ENCODE measurements around the gene PPP3CA. TPM values are rescaled to one million over a fixed set of nuclear protein-coding genes. Genes with fewer than 3 reads are reported as not detected.

The PPP3CA gene
- total RNA-seq, 1 experiment from 2014 or later: 33.8 TPM

DNA sequence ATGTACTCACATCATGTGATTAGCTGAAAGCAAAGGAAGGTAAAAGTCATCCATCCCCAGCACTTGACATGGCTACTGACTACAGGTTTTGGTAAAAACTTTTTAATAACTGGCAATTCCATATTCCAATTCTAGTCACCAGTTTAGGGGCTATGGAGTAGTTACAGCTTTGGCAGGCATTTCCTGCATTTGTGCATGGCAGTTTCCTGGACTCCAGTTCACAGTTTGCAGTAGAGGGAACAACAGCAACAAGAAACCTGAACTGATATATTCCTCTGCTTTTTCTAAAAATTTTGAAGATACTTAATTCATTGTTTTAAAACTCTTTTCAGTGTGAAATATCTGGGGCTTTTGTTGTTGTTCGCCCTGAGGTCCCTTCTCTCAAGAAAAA, 184.3 kb downstream of the PPP3CA start:
- H3K4me1 Mint-ChIP-seq (ENCODE audit: low read depth, unreplicated experiment): no peaks in the 10 kb centered on the region
- H3K4me3 Mint-ChIP-seq (ENCODE audit: unreplicated experiment): no peak overlapping the region
- H3K27ac Mint-ChIP-seq (ENCODE audit: unreplicated experiment): no peak overlapping the region
- ChIA-PET CTCF (no interaction called here), POLR2A (no interaction called here)
- H3K9me3 Mint-ChIP-seq (ENCODE audit: unreplicated experiment): no peaks in the 10 kb centered on the region
- no peak for DNase-seq
- intact Hi-C loops (cut with micrococcal nuclease; ENCODE audit: unreplicated experiment): loop anchor here (10.0 kb wide), 1 partner anchor 272 kb away; no protein-coding TSS in a partner anchor
- H3K27me3 Mint-ChIP-seq (ENCODE audit: insufficient read depth, unreplicated experiment): no peaks in the 10 kb centered on the region
- no TSS peak for BruUV-seq (replicated peaks)
- Histone ChIP-seq H3K4me3 (ENCODE audit: low read depth, low read length) (no peak overlapping the region), H3K27me3 (replicated peaks; ENCODE audit: control insufficient read depth, insufficient read depth, low read length) (no peaks in the 10 kb centered on the region), H3K9me3 (no peaks in the 10 kb centered on the region), H3K4me1 (no peaks in the 10 kb centered on the region; the same call in 1 of the 2 replicates), H3K36me3 (ENCODE audit: control insufficient read depth, insufficient read depth, low read length) (no peaks in the 10 kb centered on the region)
- TF ChIP-seq, protein P1, sequence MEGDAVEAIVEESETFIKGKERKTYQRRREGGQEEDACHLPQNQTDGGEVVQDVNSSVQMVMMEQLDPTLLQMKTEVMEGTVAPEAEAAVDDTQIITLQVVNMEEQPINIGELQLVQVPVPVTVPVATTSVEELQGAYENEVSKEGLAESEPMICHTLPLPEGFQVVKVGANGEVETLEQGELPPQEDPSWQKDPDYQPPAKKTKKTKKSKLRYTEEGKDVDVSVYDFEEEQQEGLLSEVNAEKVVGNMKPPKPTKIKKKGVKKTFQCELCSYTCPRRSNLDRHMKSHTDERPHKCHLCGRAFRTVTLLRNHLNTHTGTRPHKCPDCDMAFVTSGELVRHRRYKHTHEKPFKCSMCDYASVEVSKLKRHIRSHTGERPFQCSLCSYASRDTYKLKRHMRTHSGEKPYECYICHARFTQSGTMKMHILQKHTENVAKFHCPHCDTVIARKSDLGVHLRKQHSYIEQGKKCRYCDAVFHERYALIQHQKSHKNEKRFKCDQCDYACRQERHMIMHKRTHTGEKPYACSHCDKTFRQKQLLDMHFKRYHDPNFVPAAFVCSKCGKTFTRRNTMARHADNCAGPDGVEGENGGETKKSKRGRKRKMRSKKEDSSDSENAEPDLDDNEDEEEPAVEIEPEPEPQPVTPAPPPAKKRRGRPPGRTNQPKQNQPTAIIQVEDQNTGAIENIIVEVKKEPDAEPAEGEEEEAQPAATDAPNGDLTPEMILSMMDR (IDR thresholded peaks at IDR 0.05; ENCODE audit: insufficient read depth in 1 of 2, low read depth in 1 of 2, low read length in 1 of 2, severe bottlenecking in 1 of 2, unreplicated experiment in 1 of 2): no peak
- H3K36me3 Mint-ChIP-seq (ENCODE audit: insufficient read depth, unreplicated experiment): no peaks in the 10 kb centered on the region

DNA sequence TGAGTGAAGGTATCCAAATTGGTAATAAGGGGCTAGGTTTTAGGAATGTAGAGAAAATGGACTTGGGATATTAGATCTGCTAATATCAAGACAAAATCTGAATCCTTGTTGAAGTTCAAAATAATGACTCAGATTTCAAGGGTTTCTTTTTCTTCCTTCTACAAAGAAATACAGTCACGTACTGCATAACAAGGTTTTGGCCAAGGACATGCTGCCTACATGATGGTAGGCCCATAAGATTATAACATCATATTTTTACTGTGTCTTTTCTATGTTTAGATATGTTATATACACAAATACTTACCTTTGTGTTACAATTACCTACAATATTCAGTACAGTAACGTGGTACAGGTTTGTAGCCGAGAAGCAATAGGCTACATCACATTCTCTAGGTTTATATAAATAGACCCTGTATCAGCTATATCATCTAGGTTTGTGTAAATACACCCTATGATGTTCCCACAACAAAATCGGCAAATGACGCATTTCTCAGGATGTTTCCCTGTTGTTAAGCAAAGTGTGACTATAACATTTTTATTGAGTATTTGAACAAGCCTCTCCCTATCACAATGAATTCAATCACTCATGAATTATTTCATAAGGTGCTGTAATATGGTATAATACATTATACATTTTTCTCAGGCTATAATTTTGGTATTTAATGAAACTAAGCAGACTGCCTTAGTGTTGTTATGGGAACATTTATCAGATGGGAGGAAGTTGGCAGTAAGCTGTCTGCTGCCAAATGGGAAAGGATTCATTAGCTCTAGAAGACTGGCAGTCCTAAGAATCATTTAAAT, 186.3 kb downstream of the PPP3CA start:
- H3K4me3 Mint-ChIP-seq (ENCODE audit: unreplicated experiment): no peak overlapping the region
- Histone ChIP-seq H3K36me3 (ENCODE audit: control insufficient read depth, insufficient read depth, low read length) (no peaks in the 10 kb centered on the region), H3K9me3 (no peaks in the 10 kb centered on the region), H3K27me3 (replicated peaks; ENCODE audit: control insufficient read depth, insufficient read depth, low read length) (no peaks in the 10 kb centered on the region), H3K4me3 (ENCODE audit: low read depth, low read length) (no peak overlapping the region), H3K4me1 (no peaks in the 10 kb centered on the region)
- BruUV-seq (replicated peaks): no TSS peak
- CTCF ChIA-PET: no interaction called here
- H3K27me3 Mint-ChIP-seq (ENCODE audit: insufficient read depth, unreplicated experiment): no peaks in the 10 kb centered on the region
- no peak overlapping the region for H3K27ac Mint-ChIP-seq (ENCODE audit: unreplicated experiment)
- H3K36me3 Mint-ChIP-seq (ENCODE audit: insufficient read depth, unreplicated experiment): no peaks in the 10 kb centered on the region
- TF ChIP-seq, protein P1 (IDR thresholded peaks at IDR 0.05; ENCODE audit: insufficient read depth in 1 of 2, low read depth in 1 of 2, low read length in 1 of 2, severe bottlenecking in 1 of 2, unreplicated experiment in 1 of 2): no peak
- intact Hi-C loops (cut with micrococcal nuclease; ENCODE audit: unreplicated experiment): loop anchor here (10.0 kb wide), 1 partner anchor 274 kb away; no protein-coding TSS in a partner anchor
- POLR2A ChIA-PET: no interaction called here
- H3K9me3 Mint-ChIP-seq (ENCODE audit: unreplicated experiment): no peaks in the 10 kb centered on the region
- DNase-seq: no peak
- H3K4me1 Mint-ChIP-seq (ENCODE audit: low read depth, unreplicated experiment): no peaks in the 10 kb centered on the region

DNA sequence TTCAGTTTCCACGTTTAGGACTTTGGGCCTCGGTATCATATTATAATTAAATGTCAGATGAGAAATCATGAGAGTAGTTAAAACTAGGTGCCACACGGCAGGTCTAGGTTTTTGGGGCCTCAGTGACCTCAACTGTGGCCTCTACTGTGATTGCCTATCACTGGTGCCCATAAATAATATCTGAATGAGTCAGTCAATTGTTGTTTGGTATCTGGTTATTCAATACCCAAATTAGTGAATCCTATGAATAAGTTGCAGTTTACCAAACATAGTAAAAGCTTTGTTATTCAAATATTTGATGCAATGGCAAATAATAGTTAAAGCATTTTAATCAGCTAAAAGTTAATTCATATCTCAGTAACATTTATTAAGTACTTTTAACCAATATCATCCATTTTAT, 188.8 kb downstream of the PPP3CA start:
- DNase-seq: no peak
- H3K4me3 ChIP-seq (ENCODE audit: low read depth, low read length): no peak overlapping the region
- no peaks in the 10 kb centered on the region for H3K27me3 Mint-ChIP-seq (ENCODE audit: insufficient read depth, unreplicated experiment)
- no peaks in the 10 kb centered on the region for H3K36me3 ChIP-seq (ENCODE audit: control insufficient read depth, insufficient read depth, low read length)
- TF ChIP-seq, protein P1 (IDR thresholded peaks at IDR 0.05; ENCODE audit: insufficient read depth in 1 of 2, low read depth in 1 of 2, low read length in 1 of 2, severe bottlenecking in 1 of 2, unreplicated experiment in 1 of 2): no peak
- no peaks in the 10 kb centered on the region for H3K27me3 ChIP-seq (replicated peaks; ENCODE audit: control insufficient read depth, insufficient read depth, low read length)
- no peak overlapping the region for H3K27ac Mint-ChIP-seq (ENCODE audit: unreplicated experiment)
- ChIA-PET CTCF (no interaction called here), POLR2A (no interaction called here)
- no peaks in the 10 kb centered on the region for H3K36me3 Mint-ChIP-seq (ENCODE audit: insufficient read depth, unreplicated experiment)
- H3K4me1 ChIP-seq: no peaks in the 10 kb centered on the region; the same call in 1 of the 2 replicates
- H3K4me1 Mint-ChIP-seq (ENCODE audit: low read depth, unreplicated experiment): no peaks in the 10 kb centered on the region
- H3K4me3 Mint-ChIP-seq (ENCODE audit: unreplicated experiment): no peak overlapping the region
- H3K9me3 Mint-ChIP-seq (ENCODE audit: unreplicated experiment): no peaks in the 10 kb centered on the region
- intact Hi-C loops (cut with micrococcal nuclease; ENCODE audit: unreplicated experiment): no loop called here
- no TSS peak for BruUV-seq (replicated peaks)
- H3K9me3 ChIP-seq: no peaks in the 10 kb centered on the region
